ENCODE results near the gene KHNYN.

- TF ChIP-seq NFIC (IDR thresholded peaks at IDR 0.05) (no peak), RAD21 (IDR thresholded peaks at IDR 0.05; ENCODE audit: low read depth) (no peak), FOXM1 (IDR thresholded peaks at IDR 0.05; ENCODE audit: borderline replicate concordance, low read depth) (no peak), EP300 (IDR thresholded peaks at IDR 0.05; ENCODE audit: borderline replicate concordance) (no peak), TAF1 (IDR thresholded peaks at IDR 0.05; ENCODE audit: low read depth) (no peak)
- TF ChIP-seq, protein P1, sequence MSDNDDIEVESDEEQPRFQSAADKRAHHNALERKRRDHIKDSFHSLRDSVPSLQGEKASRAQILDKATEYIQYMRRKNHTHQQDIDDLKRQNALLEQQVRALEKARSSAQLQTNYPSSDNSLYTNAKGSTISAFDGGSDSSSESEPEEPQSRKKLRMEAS (IDR thresholded peaks at IDR 0.05) = no peak
These were observed 1.2 kb downstream of the KHNYN start for GRCh38 chr14:24430682-24431568.

All from Ishikawa (cell line).